ENCODE measurements around the gene MBOAT2. TPM values are rescaled to one million over a fixed set of nuclear protein-coding genes. Genes with fewer than 3 reads are reported as not detected.

The MBOAT2 gene
- total and polyA plus RNA-seq, 4 donors, result 9.0 to 72.9 (median 16.8) TPM

DNA sequence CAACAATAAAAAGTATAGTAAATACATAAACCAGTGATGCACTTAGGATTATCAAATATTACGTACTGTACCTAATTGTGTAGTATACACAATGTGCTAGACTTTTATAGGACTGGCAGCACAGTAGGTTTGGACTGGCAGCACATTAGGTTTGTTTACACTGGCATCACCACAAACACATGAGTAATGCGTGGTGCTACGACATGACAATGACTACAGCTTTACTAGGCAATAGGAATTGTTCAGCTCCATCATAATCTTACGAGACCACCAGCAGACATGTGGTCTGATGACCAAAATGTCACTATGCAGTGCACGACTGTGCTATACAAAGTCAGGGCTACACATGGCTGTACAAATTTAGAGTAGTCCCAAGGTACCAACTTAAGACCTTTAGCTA is 2.3 kb downstream of the MBOAT2 start:
- no peak overlapping the region for H3K4me3 ChIP-seq
- peaks cover 3 to 44% (median 5%) of the 10 kb centered on the region in 5 donors for H3K4me1 ChIP-seq (ENCODE audit: control insufficient read depth in 5 of 5, insufficient read depth in 5 of 5, low read length in 5 of 5)
- H3K9me3 ChIP-seq (ENCODE audit: control insufficient read depth in 4 of 4, insufficient read depth in 3 of 4, low read length in 3 of 4), result no peaks in the 10 kb centered on the region
- no peak overlapping the region for H3K9ac ChIP-seq (ENCODE audit: insufficient read depth in 1 of 2, low read length in 2 of 2)
- H3K27me3 ChIP-seq (ENCODE audit: control insufficient read depth in 3 of 3, insufficient read depth in 3 of 3, low read length in 2 of 3), result no peaks in the 10 kb centered on the region
- TF ChIP-seq CTCF (IDR thresholded peaks at IDR 0.05; ENCODE audit: control extremely low read depth, extremely low read depth), result no peak
- ATAC-seq (ENCODE audit: insufficient read depth, low FRiP score) (no peak), DNase-seq (no peak)
- 65 to 66% methylated on average over 5 of the region's 5 CpGs for WGBS, 2 donors
- no peak overlapping the region for H3K27ac ChIP-seq (ENCODE audit: low read depth in 1 of 2, low read length in 1 of 2)
- no peaks in the 10 kb centered on the region for H3K36me3 ChIP-seq (ENCODE audit: control insufficient read depth in 4 of 4, insufficient read depth in 4 of 4, low read length in 4 of 4)

GRCh38 chr2:9000442-9000841 is 3.0 kb downstream of the MBOAT2 start:
- WGBS, 2 donors, result 90 to 97% methylated on average over 3 of the region's 3 CpGs
- peaks cover 3 to 48% (median 5%) of the 10 kb centered on the region in 5 donors for H3K4me1 ChIP-seq (ENCODE audit: control insufficient read depth in 5 of 5, insufficient read depth in 5 of 5, low read length in 5 of 5)
- ATAC-seq (ENCODE audit: insufficient read depth, low FRiP score) (no peak), DNase-seq (no peak)
- H3K36me3 ChIP-seq (ENCODE audit: control insufficient read depth in 4 of 4, insufficient read depth in 4 of 4, low read length in 4 of 4), result no peaks in the 10 kb centered on the region
- no peaks in the 10 kb centered on the region for H3K9me3 ChIP-seq (ENCODE audit: control insufficient read depth in 4 of 4, insufficient read depth in 3 of 4, low read length in 3 of 4)
- no peak overlapping the region for H3K27ac ChIP-seq (ENCODE audit: low read depth in 1 of 2, low read length in 1 of 2)
- no peak for TF ChIP-seq CTCF (IDR thresholded peaks at IDR 0.05; ENCODE audit: control extremely low read depth, extremely low read depth)
- H3K9ac ChIP-seq (ENCODE audit: insufficient read depth in 1 of 2, low read length in 2 of 2), result no peak overlapping the region
- H3K4me3 ChIP-seq, result no peak overlapping the region
- H3K27me3 ChIP-seq (ENCODE audit: control insufficient read depth in 3 of 3, insufficient read depth in 3 of 3, low read length in 2 of 3), result no peaks in the 10 kb centered on the region

GRCh38 chr2:8999797-9000196 is 3.7 kb downstream of the MBOAT2 start:
- Histone ChIP-seq H3K27ac (ENCODE audit: low read depth in 1 of 2, low read length in 1 of 2) (no peak overlapping the region), H3K36me3 (ENCODE audit: control insufficient read depth in 4 of 4, insufficient read depth in 4 of 4, low read length in 4 of 4) (no peaks in the 10 kb centered on the region), H3K9ac (ENCODE audit: insufficient read depth in 1 of 2, low read length in 2 of 2) (no peak overlapping the region), H3K27me3 (ENCODE audit: control insufficient read depth in 3 of 3, insufficient read depth in 3 of 3, low read length in 2 of 3) (no peaks in the 10 kb centered on the region), H3K4me1 (ENCODE audit: control insufficient read depth in 5 of 5, insufficient read depth in 5 of 5, low read length in 5 of 5) (peaks cover 3 to 50% (median 6%) of the 10 kb centered on the region in 5 donors), H3K4me3 (no peak overlapping the region), H3K9me3 (ENCODE audit: control insufficient read depth in 4 of 4, insufficient read depth in 3 of 4, low read length in 3 of 4) (no peaks in the 10 kb centered on the region)
- WGBS, 2 donors, result 50 to 65% methylated on average over 1 of the region's 1 CpG
- ATAC-seq (ENCODE audit: insufficient read depth, low FRiP score) (no peak), DNase-seq (no peak)
- no peak for TF ChIP-seq CTCF (IDR thresholded peaks at IDR 0.05; ENCODE audit: control extremely low read depth, extremely low read depth)

- TF ChIP-seq CTCF (IDR thresholded peaks at IDR 0.05; ENCODE audit: control extremely low read depth, extremely low read depth), result no peak
- Histone ChIP-seq H3K9ac (ENCODE audit: insufficient read depth in 1 of 2, low read length in 2 of 2) (no peak overlapping the region), H3K9me3 (ENCODE audit: control insufficient read depth in 4 of 4, insufficient read depth in 3 of 4, low read length in 3 of 4) (no peaks in the 10 kb centered on the region), H3K4me1 (ENCODE audit: control insufficient read depth in 5 of 5, insufficient read depth in 5 of 5, low read length in 5 of 5) (peaks cover 3 to 50% (median 10%) of the 10 kb centered on the region in 5 donors), H3K27me3 (ENCODE audit: control insufficient read depth in 3 of 3, insufficient read depth in 3 of 3, low read length in 2 of 3) (no peaks in the 10 kb centered on the region), H3K27ac (ENCODE audit: low read depth in 1 of 2, low read length in 1 of 2) (no peak overlapping the region), H3K4me3 (no peak overlapping the region), H3K36me3 (ENCODE audit: control insufficient read depth in 4 of 4, insufficient read depth in 4 of 4, low read length in 4 of 4) (no peaks in the 10 kb centered on the region)
- DNase-seq (no peak), ATAC-seq (ENCODE audit: insufficient read depth, low FRiP score) (no peak)
- 46 to 64% methylated on average over 3 of the region's 3 CpGs for WGBS, 2 donors
Observed at GRCh38 chr2:8999102-8999446, 4.4 kb downstream of the MBOAT2 start.

Data from lung (tissue), 12 donors.